ENCODE results near the gene KCNMA1.
A peak's percentile ranks its signal among the peaks of the same experiment; 100 is the strongest.

GRCh38 chr10:77605466-77605865 lies 32.1 kb downstream of the KCNMA1 start:
- TF ChIP-seq EZH2 (IDR thresholded peaks at IDR 0.05; ENCODE audit: low read length, unreplicated experiment) (no peak), CTCF (conservative IDR thresholded peaks at IDR 0.05; ENCODE audit: low read depth, low read length) (peak; percentile 70)

Data from PC-3 (cell line).